Breast epithelium (tissue), 4 donors: Measurements from ENCODE around the gene FYN. TPM values are rescaled to one million over a fixed set of nuclear protein-coding genes. Genes with fewer than 3 reads are reported as not detected.

ENCODE experiments used
- DNase-seq, 2 donors: peaks; one replicate each; pipeline ENCODE4 v3.0.0-alpha.2; 2019; ENCODE audit warnings: low spot score in 2 of 2
- H3K27ac ChIP-seq, 2 donors: fragments of 200-600 bp; sonication (generic) in 1 of 2; one replicate each; pipeline ENCODE4 v1.5.1; 2016 to 2019; ENCODE audit warnings: mild to moderate bottlenecking in 1 of 2
- H3K27me3 ChIP-seq, 2 donors: fragments of 200-600 bp; sonication (generic) in 1 of 2; one replicate each; pipeline versions ENCODE4 v1.5.1 to v1.6.0; 2017 to 2019; ENCODE audit warnings: control low read depth in 1 of 2, mild to moderate bottlenecking in 1 of 2
- H3K36me3 ChIP-seq: fragments of 200-600 bp; one replicate; pipeline ENCODE4 v1.5.1; 2019
- H3K4me1 ChIP-seq, 2 donors: fragments of 200-600 bp; sonication (generic); one replicate each; pipeline ENCODE4 v1.5.1; 2016 to 2019; ENCODE audit warnings: control low read depth in 1 of 2
- H3K4me3 ChIP-seq, 3 donors: fragments of 200-600 bp; sonication (generic); 1 replicate in 2 of 3; 2 replicates in 1 of 3; pipeline ENCODE4 v1.5.1; 2016 to 2019; ENCODE audit warnings: mild to moderate bottlenecking in 3 of 3, moderate library complexity in 2 of 3
- H3K9me3 ChIP-seq, 2 donors: fragments of 200-600 bp; sonication (generic) in 1 of 2; one replicate each; pipeline ENCODE4 v1.5.1; 2016 to 2019; ENCODE audit warnings: control low read depth in 1 of 2
- POLR2A ChIP-seq: fragments of 450-650 bp; IDR thresholded peaks from one replicate; pipeline ENCODE4 v1.6.1; 2016; ENCODE audit warnings: antibody characterized with exemption, mild to moderate bottlenecking, moderate library complexity
- POLR2AphosphoS5 ChIP-seq, 3 donors: sonication (generic); formaldehyde crosslinking; IDR thresholded peaks; one replicate each; pipeline ENCODE4 v1.6.1; 2017; ENCODE audit warnings: antibody characterized with exemption in 3 of 3
- intact Hi-C: fragments of 100-400 bp; cut with DNase I; formaldehyde crosslinking; loops from one replicate; pipeline ENCODE4 v1.15.1; 2023; ENCODE audit warnings: low total_unique reads
- total RNA-seq, 3 donors: library from RNA; depleted of rRNA; stranded (reverse); fragments of >200 nt; gene quantifications; one replicate each; pipeline ENCODE4 v1.1.0, GENCODE V29; 2016
- TF ChIP-seq, protein P1 (sequence below), 3 donors: fragments of 450-650 bp; IDR thresholded peaks; one replicate each; pipeline ENCODE4 v1.5.1; 2016 to 2017; ENCODE audit warnings: antibody characterized with exemption in 3 of 3, mild to moderate bottlenecking in 3 of 3, moderate library complexity in 3 of 3

The FYN gene
- total RNA-seq, 3 donors from 2014 or later, result 44.8 to 209 (median 111) TPM

DNA sequence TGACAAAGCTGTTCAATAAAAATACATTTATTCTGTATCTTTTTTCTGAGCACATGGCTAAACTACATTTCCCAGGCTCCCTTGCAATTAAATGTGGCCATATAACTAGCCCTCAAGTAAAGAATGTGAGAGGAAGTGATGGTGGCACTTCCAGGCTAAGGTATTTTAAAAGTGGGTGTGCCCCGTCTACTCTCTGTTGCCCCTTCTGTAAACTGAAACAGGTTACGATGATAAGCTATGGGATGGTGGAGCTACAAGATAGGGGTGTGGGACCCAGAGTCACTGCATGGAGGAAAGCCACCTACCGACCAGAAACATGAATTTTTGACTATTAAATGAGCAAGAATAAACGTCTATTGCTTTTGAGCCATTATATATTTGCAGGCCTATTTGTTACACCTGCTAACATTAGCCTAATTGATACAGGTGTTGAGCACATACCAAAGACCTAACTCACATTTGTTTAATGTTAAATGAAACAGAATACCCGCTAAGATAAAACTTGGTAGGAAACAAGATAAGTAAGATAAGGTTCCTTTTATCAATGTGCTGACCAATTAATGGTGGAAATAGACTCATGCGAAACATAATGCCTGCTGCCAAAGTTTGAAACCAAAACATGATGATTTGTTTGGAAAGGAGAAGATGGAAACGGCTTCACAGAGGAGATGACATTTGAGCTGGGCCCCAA is 3.1 kb downstream of the FYN start:
- TF ChIP-seq, protein P1, sequence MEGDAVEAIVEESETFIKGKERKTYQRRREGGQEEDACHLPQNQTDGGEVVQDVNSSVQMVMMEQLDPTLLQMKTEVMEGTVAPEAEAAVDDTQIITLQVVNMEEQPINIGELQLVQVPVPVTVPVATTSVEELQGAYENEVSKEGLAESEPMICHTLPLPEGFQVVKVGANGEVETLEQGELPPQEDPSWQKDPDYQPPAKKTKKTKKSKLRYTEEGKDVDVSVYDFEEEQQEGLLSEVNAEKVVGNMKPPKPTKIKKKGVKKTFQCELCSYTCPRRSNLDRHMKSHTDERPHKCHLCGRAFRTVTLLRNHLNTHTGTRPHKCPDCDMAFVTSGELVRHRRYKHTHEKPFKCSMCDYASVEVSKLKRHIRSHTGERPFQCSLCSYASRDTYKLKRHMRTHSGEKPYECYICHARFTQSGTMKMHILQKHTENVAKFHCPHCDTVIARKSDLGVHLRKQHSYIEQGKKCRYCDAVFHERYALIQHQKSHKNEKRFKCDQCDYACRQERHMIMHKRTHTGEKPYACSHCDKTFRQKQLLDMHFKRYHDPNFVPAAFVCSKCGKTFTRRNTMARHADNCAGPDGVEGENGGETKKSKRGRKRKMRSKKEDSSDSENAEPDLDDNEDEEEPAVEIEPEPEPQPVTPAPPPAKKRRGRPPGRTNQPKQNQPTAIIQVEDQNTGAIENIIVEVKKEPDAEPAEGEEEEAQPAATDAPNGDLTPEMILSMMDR (IDR thresholded peaks at IDR 0.05), result no peak
- TF ChIP-seq POLR2AphosphoS5 (IDR thresholded peaks at IDR 0.05), result no peak
- no peak for TF ChIP-seq POLR2A
- Histone ChIP-seq H3K4me1 (no peaks in the 10 kb centered on the region), H3K9me3 (no peaks in the 10 kb centered on the region), H3K27ac (no peak overlapping the region), H3K4me3 (peak overlapping the region in 2 of 3 donors; percentile 72 to 85), H3K27me3 (peaks cover 0 to 3% of the 10 kb centered on the region in 2 donors), H3K36me3 (no peaks in the 10 kb centered on the region)
- no peak for DNase-seq
- intact Hi-C loops, result no loop called here

DNA sequence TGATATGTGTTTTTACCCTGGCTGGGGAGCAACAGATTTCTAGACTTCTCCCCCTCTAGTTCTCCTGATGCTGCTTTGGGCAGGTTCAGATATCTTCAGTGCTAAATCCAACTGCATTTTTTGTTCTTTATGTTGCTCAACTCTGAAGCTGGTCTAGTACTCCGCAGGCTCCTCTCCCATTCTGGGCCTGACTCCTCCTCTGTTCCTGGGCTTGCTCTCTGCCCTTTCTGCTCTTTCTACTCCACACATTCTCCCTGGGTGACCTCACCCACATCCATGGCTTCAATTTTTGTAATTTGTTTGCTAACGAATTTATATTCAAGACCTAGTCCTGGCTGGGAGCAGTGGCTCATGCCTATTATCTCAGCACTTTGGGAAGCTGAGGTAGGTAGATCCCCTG is 6.4 kb downstream of the FYN start:
- no peak for DNase-seq
- Histone ChIP-seq H3K4me3 (no peak overlapping the region), H3K9me3 (no peaks in the 10 kb centered on the region), H3K36me3 (no peaks in the 10 kb centered on the region), H3K4me1 (no peaks in the 10 kb centered on the region), H3K27me3 (no peaks in the 10 kb centered on the region), H3K27ac (no peak overlapping the region)
- TF ChIP-seq, protein P1 (IDR thresholded peaks at IDR 0.05), result no peak
- TF ChIP-seq POLR2AphosphoS5 (IDR thresholded peaks at IDR 0.05) (no peak), POLR2A (no peak)
- intact Hi-C loops, result no loop called here

DNA sequence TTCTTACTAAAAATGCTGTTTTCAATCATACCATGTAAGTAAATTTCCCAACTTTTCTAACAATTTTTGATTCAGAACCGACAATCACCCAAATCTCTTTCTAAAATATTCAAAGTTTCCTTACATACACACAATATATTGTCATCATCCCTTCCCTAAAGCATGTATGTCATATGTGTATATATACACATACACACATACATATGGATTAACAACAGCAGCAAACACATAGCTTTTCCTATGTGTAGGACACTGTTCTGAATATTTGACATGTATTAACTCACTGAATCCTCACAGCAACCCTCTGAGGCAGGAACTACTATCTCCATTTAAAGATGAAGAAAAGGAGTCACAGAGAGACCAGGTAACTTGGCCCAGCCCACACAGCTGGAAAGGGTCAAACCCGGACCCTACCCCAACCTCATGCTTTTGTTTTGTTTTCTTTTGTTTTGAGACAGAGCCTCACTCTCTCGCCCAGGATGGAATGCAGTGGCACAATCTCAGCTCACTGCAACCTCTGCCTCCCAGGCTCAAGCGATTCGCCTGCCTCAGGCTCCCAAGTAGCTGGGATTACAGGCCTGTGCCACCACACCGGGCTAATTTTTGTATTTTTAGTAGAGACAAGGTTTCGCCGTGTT is 7.2 kb downstream of the FYN start:
- no peak for TF ChIP-seq POLR2AphosphoS5 (IDR thresholded peaks at IDR 0.05)
- TF ChIP-seq, protein P1 (IDR thresholded peaks at IDR 0.05), result no peak
- TF ChIP-seq POLR2A, result no peak
- intact Hi-C loops, result no loop called here
- no peaks in the 10 kb centered on the region for H3K9me3 ChIP-seq
- H3K36me3 ChIP-seq, result no peaks in the 10 kb centered on the region
- H3K27ac ChIP-seq, result no peak overlapping the region
- no peak for DNase-seq
- no peak overlapping the region for H3K4me3 ChIP-seq
- H3K4me1 ChIP-seq, result no peaks in the 10 kb centered on the region
- H3K27me3 ChIP-seq, result no peaks in the 10 kb centered on the region

DNA sequence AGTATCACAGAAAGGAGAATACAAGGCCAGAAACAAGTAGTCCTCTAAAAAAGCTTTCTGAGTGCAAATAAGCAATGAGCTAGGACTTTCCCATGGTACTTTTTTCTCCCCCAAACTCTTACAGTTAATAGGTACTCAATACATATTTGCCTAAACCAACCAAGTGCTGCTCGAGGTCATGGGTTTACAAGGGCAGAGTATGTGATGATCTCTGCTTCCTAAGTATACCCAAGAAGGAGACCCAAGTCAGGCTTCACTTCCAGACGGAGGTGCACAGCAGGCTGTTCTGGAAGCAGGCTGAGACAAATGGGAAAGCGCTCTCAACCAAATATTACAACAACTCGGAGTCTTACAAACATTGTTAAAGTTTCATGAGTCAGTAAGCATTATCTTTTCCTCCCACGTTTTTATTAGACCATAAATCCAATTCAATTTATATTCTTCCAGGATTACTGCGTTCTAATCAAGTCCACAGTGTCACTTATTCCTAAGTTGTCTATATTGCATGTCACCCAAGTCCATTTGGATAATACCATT is 8.1 kb downstream of the FYN start:
- H3K4me3 ChIP-seq, result no peak overlapping the region
- no peaks in the 10 kb centered on the region for H3K4me1 ChIP-seq
- no peaks in the 10 kb centered on the region for H3K27me3 ChIP-seq
- TF ChIP-seq, protein P1 (IDR thresholded peaks at IDR 0.05), result no peak
- no peak for TF ChIP-seq POLR2AphosphoS5 (IDR thresholded peaks at IDR 0.05)
- TF ChIP-seq POLR2A, result no peak
- no peaks in the 10 kb centered on the region for H3K9me3 ChIP-seq
- DNase-seq, result no peak
- intact Hi-C loops, result no loop called here
- H3K36me3 ChIP-seq, result no peaks in the 10 kb centered on the region
- H3K27ac ChIP-seq, result no peak overlapping the region
